ENCODE measurements around the gene RETREG2.

RETREG2 gene

DNA sequence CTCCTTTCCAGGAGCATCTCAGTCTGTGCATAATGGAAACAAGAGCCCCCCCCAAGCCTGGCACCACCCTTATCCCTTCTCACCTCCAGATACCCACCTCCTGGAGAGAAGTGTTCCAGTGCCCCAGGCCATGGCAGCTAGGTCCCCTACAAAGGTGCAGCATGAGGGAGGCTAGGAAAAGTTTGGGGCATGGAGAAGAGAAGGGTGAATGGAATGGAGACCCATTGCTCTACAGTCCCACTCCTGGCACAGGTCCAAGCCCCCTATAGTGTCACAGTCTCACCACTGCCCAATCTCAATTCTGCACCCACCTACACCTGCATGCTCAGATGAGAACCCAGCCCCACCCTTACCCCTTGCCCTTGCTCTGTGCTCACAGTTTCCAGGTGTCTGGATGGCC lies 9.1 kb upstream of the RETREG2 start:
- DNase-seq: no peak

DNA sequence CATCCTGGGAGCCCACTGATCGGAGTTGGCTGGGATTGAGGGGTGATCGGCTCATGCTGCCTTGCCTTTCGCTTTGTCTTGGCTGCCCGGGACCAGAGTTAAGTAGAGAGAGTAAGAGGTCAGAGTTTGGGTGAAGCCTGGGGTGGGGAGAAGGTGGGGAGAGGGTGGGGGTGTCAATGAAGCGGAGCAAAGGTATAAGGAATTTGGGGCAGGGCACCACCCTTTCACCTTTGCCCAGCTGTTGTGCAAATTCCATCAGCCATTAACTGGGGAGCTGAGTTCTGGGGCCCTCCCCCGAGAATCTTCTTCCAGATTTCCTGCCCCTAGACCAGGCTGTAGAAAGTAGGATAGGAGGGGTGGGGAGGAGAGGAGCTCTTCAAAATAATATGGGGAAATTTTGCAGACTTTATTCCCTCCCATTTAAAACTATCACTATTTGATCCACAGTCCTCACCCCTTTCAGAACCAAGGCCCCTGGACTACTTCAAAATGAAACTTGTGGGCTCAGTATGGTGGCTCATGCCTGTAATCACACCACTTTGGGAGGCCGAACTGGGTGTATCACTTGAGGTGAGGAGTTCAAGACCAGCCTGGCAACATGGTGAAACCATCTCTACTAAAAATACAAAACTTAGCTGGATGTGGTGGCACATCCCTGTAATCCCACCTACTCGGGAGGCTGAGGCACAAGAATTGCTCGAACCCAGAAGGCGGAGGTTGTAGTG lies 8.0 kb upstream of the RETREG2 start, which contains the start of gene SLC23A3:
Gene SLC23A3 (minus strand): TSS at position 100 of the 725 bp plus-strand sequence. CDS start 45 bp downstream, at position 55.
- no peak for DNase-seq

DNA sequence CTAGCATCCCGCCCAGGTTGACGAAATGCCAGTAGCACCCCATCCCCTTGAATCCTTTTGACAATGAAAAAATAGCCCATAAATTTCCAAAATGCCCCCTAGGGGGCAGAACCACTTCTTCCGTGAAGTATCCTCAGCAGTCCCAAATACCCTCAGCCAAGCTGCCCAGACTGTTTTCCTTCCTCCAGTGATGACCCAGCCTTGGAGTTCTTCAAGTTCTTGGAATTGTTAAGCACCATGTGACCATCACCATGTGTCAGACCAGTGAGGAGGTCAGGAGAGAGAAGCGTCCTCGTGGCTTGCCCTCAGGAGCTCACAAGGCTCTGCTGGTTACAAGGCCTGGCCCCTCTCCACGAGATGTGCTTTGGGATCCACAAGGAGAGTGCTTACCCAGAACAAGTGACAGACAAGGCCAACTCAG lies 6.8 kb upstream of the RETREG2 start:
- DNase-seq: peak in 15 of 51 donors; percentile 10 to 44 (median 27)

DNA sequence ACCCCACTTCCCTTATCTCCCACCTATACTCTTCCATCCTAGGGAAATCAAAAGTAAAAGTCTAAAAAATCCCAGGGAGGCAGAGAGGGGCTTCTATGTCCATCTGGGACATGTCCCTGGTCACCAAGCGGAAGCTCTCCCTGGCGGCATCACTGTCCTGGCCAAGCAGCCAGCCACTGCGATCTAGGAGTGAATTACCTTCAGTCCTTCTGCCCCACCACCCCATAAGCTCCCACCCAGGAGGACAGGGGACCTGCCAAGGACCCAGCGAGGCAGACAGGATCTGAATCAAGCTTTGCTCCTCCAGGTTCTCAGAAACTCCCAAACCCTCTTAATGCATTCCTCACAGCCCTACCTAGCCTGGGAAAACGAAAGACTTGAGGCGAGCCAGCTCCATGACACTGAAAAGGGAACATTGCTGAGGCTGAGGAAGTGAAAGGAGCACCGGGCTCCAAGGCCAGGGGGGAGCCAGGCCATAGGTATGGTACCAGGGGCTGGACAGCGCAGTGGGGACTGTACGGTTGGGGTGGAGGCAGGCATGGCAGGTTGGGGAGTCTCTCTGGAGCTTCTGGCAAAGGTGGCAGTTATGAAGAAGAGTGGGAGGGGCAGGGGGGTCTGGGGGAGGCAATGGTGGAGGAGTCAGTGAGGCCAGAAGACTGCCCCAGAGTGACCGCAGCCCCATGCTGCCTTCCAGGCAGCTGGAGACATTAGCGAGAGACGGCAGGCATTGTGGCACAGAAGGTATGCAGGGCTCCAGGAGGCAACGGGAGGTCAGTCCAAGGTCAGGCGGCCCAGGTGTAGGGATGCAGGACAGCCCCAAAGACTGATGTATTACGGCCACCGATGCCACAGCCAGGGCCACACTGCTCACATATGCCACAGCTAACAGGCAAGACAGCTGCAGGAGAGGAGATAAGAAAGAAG lies 5.6 kb upstream of the RETREG2 start:
- DNase-seq: no peak

DNA sequence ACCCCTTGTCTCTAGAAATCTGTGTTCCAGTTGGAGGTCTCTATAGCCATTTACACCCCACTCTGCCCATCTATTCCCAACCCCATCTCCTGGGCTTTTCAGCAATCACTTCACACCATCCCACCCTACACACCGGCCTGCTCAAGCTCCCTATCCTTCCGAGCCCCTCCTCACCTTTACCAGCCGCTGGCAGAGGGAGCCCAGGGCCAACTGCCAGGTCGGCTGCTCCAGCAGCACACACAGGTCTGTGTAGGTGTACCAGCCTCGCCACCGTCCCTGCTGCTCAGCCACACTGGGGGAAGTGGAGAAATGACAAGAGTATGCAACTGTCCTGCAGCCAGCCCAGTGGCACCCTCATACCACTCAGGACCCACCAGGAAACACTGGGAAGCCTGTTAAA lies 4.9 kb upstream of the RETREG2 start:
- DNase-seq: no peak

DNA sequence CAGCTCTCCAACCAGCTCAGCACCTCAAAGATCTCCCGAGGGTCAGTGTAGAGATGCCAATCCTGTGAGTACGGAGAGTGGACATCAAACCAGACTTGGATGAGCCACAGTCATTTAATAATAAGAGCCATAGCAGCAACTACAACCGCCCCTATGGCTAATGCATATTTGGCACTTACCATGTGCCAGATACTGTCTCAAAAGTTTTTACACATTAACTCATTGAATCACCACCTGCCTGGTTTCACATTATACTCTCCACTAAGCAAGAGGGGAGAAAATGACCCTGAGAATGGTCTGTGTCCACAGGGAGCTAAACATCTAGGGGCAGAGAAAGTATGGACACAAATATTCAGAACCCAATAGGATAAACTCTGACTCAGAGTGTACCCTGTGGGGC lies 3.9 kb upstream of the RETREG2 start:
- DNase-seq: no peak

DNA sequence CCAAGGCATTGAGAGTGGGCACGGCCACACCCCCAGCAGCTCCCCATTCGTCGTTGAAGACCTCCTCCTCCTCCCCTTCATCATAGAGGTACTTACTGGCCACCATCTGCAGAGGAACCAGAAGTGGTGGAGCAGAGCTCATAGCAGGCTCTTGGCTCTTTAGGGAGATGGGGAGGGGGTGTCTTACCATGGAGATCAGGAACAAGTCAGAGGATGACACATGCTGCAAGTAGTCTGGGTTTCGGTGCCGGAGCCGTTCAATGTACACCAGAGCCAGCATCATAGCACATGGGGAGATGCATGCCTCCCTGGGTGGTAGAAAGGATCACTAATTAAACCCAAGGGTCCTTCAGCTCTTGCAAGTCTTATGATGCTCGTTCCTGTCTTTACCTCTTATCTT lies 3.3 kb upstream of the RETREG2 start:
- DNase-seq: no peak

DNA sequence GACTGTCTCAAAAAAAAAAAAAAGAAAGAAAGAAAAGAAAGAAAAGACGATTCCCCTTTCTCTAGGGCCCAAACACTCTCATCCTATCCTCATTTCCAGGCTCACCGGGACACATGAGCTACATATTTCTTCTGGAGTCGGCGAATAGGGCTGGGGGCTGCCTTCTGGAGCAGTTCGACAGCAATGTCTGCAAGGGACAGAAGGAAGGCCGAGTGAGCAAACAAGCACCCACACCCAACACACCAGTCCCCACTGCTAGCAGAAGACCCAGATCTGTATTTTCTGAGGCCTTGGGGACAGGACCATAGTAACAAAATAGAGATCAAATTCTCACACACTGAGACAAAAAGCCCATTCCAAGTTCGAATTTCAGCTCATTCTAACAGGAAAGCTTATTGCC lies 2.6 kb upstream of the RETREG2 start:
- DNase-seq: no peak

DNA sequence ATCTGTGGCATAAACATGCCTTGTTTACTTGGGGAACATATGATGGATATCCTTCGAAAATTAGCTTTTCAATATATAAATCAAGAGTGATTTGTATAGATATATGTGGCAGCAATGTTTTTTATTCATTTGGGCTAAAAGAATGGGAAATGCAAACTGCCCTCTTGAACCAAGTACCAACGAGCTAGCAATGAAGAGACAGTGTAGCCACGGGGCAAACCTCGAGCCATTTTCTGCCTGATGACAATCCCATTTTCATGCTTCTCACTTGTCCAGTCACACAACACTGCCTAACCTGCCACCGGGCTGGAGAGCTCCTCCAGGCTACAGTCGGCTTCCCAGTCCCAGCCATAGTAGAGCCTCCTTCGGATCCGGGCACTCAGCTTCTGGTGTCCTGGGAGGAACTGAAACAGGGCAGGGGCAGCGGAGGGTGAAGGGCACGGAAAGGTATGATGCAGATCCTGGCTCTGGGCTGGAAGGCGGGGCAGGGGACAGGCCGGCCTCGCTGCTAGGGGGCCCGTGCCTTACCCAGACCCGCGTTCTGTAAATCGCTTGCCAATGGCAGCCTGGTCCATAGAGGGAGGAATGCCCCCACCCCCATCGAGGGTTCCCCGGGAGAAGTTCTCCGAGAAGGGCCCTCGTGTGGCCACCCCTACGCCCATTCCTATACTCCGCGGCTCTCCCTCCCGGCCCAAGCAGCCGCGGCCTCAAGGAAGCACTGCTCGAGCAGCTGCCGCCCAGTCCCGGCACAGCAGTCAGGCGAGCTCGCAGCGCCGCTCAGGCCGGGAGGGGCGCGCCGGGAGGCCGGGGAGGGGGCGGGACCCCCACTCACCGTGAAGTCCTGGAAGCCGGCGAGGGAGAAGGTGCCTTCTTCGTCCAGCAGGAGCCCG lies 1.9 kb upstream of the RETREG2 start:
- peak in 35 of 51 donors; percentile 20 to 86 (median 55) for DNase-seq

DNA sequence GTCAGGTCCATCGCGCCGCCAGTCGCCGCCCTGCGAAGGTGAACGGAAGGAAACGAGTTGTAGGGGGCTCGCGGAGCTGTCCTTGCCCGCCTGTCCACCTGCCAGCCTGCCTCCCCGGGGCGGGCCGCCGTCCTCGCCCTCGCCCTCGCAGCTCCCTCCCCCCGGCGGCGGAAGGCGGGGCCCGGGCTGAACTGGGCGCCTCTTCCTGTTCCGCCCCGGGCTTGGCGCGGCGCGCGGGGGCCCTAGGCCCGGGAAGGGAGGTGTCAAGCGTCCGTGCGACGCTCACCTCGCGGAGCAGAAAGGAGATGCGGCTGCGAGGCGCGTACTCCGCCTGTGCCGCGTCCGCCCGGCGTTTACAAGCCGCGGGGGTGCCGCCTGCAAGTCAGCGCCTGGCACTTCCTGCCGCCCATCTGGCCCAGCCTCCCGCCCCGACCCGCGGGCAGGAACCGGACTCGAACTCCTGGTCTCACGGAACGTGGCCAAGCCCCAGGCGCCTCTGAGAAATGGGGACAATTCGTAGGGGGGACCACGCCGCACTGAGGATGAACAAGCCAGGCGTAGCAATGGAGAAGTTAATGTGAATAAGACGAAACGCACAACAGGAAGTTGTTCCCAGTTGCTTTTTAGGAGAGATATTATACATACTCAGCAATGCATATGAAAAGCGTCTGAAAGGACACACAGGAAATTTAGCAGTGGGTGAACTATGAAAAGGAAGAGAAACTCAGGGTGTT lies 1.1 kb upstream of the RETREG2 start, which contains the start of gene CNPPD1:
Gene CNPPD1 (minus strand): TSS at position 108 of the 734 bp plus-strand sequence. CDS start 97 bp downstream, at position 11.
- DNase-seq: peak; percentile 34 to 91 (median 75)

DNA sequence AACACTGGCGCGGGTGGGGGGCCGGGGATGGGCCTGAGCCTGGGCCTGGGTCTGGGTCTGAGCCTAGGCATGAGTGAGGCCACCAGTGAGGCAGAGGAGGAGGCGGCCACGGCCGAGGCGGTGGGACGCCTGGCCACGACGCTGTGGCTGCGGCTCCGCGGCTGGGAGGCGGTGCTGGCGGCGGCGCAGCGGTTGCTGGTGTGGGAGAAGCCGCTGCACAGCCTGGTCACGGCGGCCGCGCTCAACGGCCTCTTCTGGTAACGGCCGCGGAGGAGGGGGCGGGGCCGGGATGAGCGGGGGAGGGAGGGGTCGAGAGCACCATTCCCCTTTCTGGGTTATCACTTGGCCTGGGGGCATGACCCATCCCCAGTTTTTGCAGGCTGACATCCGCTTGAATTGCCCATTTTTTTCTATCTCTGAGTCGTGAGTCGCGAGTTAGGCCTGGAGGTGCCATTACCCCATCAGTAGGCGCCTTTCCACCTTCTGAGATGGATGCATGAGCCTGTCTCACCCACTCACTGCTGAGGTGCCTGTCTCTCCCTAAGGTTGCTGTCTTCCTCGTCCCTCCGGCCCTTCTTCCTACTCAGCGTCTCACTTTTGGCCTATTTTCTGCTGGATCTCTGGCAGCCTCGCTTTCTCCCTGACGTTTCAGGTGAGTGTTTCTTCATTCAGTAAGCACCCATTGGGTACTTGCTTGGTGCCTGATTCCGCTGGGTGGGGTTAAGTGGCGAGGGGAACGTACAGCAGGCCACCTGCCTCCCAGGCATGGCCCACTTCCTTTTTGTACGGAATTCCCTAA lies 501 bp downstream of the RETREG2 start:
- DNase-seq: peak in 25 of 51 donors; percentile 19 to 83 (median 55)

DNA sequence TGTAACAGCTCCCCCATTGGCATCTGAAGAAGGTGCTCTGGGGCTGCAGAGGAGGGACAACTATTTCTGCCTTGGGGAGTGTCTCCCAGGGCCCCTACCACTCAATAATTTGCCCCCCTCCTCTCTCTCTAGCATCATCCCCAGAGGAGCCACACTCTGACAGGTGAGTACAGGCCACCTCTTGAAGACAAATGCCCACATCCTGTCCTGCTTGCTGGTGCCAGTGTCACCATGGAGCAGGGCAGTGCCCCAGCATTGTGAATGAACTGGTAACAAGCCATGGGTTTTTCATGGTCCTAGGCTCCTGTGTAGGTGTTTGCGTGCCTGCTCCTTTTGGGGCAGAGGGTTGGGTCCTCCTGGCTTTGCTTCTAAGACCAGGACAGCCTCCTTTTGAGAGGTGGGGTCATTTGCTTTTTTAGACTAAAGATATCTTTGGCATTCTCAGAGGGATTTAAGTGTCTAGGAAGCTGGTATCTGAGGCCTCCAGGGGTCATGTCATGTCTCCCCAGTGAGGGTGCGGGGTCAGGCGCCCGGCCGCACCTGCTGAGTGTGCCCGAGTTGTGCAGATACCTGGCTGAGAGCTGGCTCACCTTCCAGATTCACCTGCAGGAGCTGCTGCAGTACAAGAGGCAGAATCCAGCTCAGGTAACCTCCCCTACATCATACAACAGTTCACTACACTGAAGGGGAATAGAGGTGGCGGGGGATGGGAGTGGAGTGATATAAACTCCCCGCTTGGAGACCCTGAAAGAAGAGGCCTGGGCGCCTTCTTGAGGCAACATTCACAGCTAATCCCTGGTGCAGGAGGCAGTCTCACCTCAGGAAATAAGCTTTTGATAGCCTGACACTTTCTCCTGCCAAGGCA lies 1.8 kb downstream of the RETREG2 start:
- no peak for DNase-seq

DNA sequence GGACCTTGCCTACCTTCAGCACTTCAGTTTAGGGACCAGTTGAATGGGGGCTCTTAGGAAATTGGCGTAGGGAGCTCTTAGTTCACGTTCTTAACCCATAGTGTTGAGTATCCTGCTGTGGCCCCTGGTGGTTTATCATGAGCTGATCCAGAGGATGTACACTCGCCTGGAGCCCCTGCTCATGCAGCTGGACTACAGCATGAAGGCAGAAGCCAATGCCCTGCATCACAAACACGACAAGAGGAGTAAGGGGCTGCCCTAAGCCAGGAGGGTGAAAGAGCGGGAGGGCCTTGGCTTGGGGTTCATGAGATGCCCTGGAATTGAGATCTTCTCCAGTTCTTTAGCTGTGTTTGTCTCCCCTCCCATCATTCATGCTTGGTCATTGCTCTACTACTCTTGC lies 2.9 kb downstream of the RETREG2 start:
- no peak for DNase-seq

DNA sequence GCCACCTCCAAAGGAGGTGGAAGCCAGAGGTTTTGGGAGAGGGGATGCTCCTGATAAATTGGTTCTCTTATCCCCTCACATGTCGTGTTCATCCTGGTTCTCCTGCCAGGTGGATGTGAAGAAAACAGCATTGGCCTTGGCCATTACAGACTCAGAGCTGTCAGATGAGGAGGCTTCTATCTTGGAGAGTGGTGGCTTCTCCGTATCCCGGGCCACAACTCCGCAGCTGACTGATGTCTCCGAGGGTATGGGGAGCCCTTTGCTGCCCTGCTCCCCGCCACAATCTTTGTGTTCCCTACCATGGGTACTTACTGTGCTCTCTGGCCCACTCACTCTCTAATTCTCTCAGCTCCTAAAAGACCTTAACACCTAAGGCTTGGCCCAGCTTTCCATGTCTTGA lies 3.5 kb downstream of the RETREG2 start:
- DNase-seq: no peak

DNA sequence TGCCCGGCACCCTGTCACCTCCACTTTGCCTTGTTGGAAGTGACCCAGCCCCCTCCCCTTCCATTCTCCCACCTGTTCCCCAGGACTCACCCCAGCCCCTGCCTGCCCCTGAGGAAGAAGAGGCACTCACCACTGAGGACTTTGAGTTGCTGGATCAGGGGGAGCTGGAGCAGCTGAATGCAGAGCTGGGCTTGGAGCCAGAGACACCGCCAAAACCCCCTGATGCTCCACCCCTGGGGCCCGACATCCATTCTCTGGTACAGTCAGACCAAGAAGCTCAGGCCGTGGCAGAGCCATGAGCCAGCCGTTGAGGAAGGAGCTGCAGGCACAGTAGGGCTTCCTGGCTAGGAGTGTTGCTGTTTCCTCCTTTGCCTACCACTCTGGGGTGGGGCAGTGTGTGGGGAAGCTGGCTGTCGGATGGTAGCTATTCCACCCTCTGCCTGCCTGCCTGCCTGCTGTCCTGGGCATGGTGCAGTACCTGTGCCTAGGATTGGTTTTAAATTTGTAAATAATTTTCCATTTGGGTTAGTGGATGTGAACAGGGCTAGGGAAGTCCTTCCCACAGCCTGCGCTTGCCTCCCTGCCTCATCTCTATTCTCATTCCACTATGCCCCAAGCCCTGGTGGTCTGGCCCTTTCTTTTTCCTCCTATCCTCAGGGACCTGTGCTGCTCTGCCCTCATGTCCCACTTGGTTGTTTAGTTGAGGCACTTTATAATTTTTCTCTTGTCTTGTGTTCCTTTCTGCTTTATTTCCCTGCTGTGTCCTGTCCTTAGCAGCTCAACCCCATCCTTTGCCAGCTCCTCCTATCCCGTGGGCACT lies 4.5 kb downstream of the RETREG2 start:
- DNase-seq: no peak

DNA sequence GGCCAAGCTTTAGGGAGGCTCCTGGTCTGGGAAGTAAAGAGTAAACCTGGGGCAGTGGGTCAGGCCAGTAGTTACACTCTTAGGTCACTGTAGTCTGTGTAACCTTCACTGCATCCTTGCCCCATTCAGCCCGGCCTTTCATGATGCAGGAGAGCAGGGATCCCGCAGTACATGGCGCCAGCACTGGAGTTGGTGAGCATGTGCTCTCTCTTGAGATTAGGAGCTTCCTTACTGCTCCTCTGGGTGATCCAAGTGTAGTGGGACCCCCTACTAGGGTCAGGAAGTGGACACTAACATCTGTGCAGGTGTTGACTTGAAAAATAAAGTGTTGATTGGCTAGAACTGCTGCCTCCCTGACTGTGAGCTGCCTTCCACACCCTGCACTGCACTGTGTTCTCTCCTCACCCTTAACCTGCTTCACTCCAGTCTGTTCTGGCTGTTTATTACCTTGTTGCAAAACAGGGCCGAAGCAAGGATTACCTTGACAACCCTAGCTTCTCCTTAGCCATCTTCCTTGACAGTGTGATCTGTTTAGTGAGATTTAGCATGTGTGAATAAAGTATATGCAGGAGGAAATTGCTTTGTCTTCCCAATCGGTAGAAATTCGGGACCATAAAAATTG lies 5.2 kb downstream of the RETREG2 start:
- DNase-seq: no peak

DNA sequence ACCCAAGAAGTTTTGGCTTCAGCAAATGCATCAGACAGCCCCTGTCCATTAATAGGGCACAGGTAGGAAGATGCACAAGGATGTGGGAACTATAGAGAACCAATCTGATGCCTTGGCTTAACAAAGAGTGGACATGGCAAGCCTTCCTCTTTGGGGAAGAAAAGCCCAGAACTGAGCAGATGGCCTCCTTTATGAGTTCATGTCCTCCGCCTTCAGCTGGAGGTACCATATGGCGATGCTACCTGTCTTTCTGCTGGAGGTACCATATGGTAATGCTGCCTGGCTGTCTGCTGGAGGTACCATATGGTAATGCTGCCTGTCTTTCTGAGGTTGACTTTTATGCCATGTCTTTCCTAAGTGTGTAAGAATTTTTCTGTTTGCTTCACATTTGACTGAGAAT lies 6.0 kb downstream of the RETREG2 start:
- DNase-seq: no peak
